HG03571 (cell line): ENCODE measurements around the gene SFMBT2.
"Not testable (repeated sequence)": the region's sequence is repeated elsewhere in the genome, so short reads cannot be mapped to it uniquely, and the experiment has no call there.

ENCODE experiments used
- ATAC-seq: cut with Tn5 transposase; IDR thresholded peaks from one replicate; pipeline ENCODE4 v1.9.1; 2021; ENCODE audit not compliant: unreplicated experiment

The SFMBT2 gene

GRCh38 chr10:7333961-7334641, 76.7 kb downstream of the SFMBT2 start:
- ATAC-seq: no peak

- ATAC-seq: no peak
Measured at GRCh38 chr10:7329219-7329618, 81.6 kb downstream of the SFMBT2 start.

- ATAC-seq: no peak
Measured at GRCh38 chr10:7327885-7328284, 82.9 kb downstream of the SFMBT2 start.

- no peak for ATAC-seq
Measured at GRCh38 chr10:7322623-7323022, 88.2 kb downstream of the SFMBT2 start.

- no peak for ATAC-seq
Measured at GRCh38 chr10:7320072-7320471, 90.8 kb downstream of the SFMBT2 start.

- ATAC-seq: no peak
Measured at GRCh38 chr10:7319632-7320031, 91.2 kb downstream of the SFMBT2 start.

GRCh38 chr10:7318836-7319235, 92.0 kb downstream of the SFMBT2 start:
- no peak for ATAC-seq

- ATAC-seq: no peak
Measured at GRCh38 chr10:7317786-7318446, 92.9 kb downstream of the SFMBT2 start.

- no peak for ATAC-seq
Measured at GRCh38 chr10:7316839-7317238, 94.0 kb downstream of the SFMBT2 start.

- no peak for ATAC-seq
Measured at GRCh38 chr10:7315906-7316305, 94.9 kb downstream of the SFMBT2 start.

GRCh38 chr10:7314170-7314569, 96.7 kb downstream of the SFMBT2 start:
- ATAC-seq: no peak

- ATAC-seq: no peak
Measured at GRCh38 chr10:7312488-7312857, 98.4 kb downstream of the SFMBT2 start.

GRCh38 chr10:7311850-7312487, 98.9 kb downstream of the SFMBT2 start:
- not testable (repeated sequence) for ATAC-seq

GRCh38 chr10:7311218-7311849, 99.5 kb downstream of the SFMBT2 start:
- ATAC-seq: no peak

GRCh38 chr10:7310076-7310475, 100.8 kb downstream of the SFMBT2 start:
- ATAC-seq: no peak

- no peak for ATAC-seq
Measured at GRCh38 chr10:7308826-7309225, 102.0 kb downstream of the SFMBT2 start.

- ATAC-seq: no peak
Measured at GRCh38 chr10:7306616-7307015, 104.2 kb downstream of the SFMBT2 start.

GRCh38 chr10:7306147-7306546, 104.7 kb downstream of the SFMBT2 start:
- ATAC-seq: no peak

GRCh38 chr10:7305053-7305452, 105.8 kb downstream of the SFMBT2 start:
- no peak for ATAC-seq

GRCh38 chr10:7304110-7304509, 106.7 kb downstream of the SFMBT2 start:
- ATAC-seq: no peak

GRCh38 chr10:7302930-7303557, 107.8 kb downstream of the SFMBT2 start:
- ATAC-seq: no peak
